GM23338 (cell line): ENCODE data around the gene GNAT2. TPM values are rescaled to one million over a fixed set of nuclear protein-coding genes. Genes with fewer than 3 reads are reported as not detected.

ENCODE experiments used
- ATAC-seq: fragments of 200-7000 bp; cut with Tn5 transposase; 3 replicates; pipeline ENCODE4 v1.9.1; 2020
- DNase-seq: peaks from one replicate; pipeline ENCODE4 v3.0.0-alpha.2; 2015; ENCODE audit warnings: low spot score
- H2AFZ ChIP-seq: fragments of 200-600 bp; sonication (generic); 2 replicates; pipeline ENCODE4 v1.8.0; 2016; ENCODE audit warnings: antibody characterized with exemption, mild to moderate bottlenecking, moderate library complexity
- H3F3A ChIP-seq: fragments of 200-600 bp; sonication (generic); replicated peaks from 2 replicates; pipeline ENCODE4 v1.8.0; 2017; ENCODE audit warnings: antibody characterized with exemption, mixed run types, low read depth
- H3K27ac ChIP-seq: fragments of 200-600 bp; sonication (generic); 2 replicates; pipeline ENCODE4 v1.6.1; 2016; ENCODE audit warnings: low read depth
- H3K27me3 ChIP-seq: fragments of 200-600 bp; sonication (generic); 2 replicates; pipeline ENCODE4 v1.8.0; 2016; ENCODE audit warnings: mild to moderate bottlenecking, mixed run types, moderate library complexity; ENCODE audit not compliant: insufficient read depth
- H3K36me3 ChIP-seq: fragments of 200-600 bp; sonication (generic); 2 replicates; pipeline ENCODE4 v1.8.0; 2016; ENCODE audit warnings: mild to moderate bottlenecking; ENCODE audit not compliant: insufficient read depth
- H3K4me1 ChIP-seq: fragments of 200-600 bp; sonication (generic); 2 replicates; pipeline ENCODE4 v1.8.0; 2016; ENCODE audit warnings: mild to moderate bottlenecking, moderate library complexity; ENCODE audit not compliant: insufficient read depth
- H3K4me2 ChIP-seq: fragments of 200-600 bp; sonication (generic); 2 replicates; pipeline ENCODE4 v1.7.1; 2017; ENCODE audit warnings: mixed run types
- H3K4me3 ChIP-seq: fragments of 200-600 bp; sonication (generic); 2 replicates; pipeline ENCODE4 v1.6.1; 2016; ENCODE audit warnings: mixed run types
- H3K79me2 ChIP-seq: fragments of 200-600 bp; sonication (generic); replicated peaks from 2 replicates; pipeline ENCODE4 v1.8.0; 2017; ENCODE audit warnings: mild to moderate bottlenecking; ENCODE audit not compliant: insufficient read depth
- H3K9me2 ChIP-seq: fragments of 200-600 bp; sonication (generic); 2 replicates; pipeline ENCODE4 v1.8.0; 2017; ENCODE audit not compliant: insufficient read depth
- H4K20me1 ChIP-seq: fragments of 200-600 bp; sonication (generic); replicated peaks from 2 replicates; pipeline ENCODE4 v1.8.0; 2017; ENCODE audit warnings: mild to moderate bottlenecking; ENCODE audit not compliant: insufficient read depth
- H3K27ac Mint-ChIP-seq: 2 replicates; pipeline ENCODE4 v1.8.0; 2020; ENCODE audit warnings: inconsistent platforms, mild to moderate bottlenecking, moderate library complexity, mixed read lengths
- H3K27me3 Mint-ChIP-seq: 3 replicates; pipeline ENCODE4 v1.8.0; 2022; ENCODE audit warnings: low read depth, mild to moderate bottlenecking, moderate library complexity, mixed read lengths, inconsistent platforms; ENCODE audit not compliant: insufficient read depth, poor library complexity
- H3K36me3 Mint-ChIP-seq: 3 replicates; pipeline ENCODE4 v1.8.0; 2021; ENCODE audit warnings: low read depth, mild to moderate bottlenecking, inconsistent platforms, moderate library complexity, mixed read lengths
- H3K4me1 Mint-ChIP-seq: 3 replicates; pipeline ENCODE4 v1.8.0; 2020; ENCODE audit warnings: mild to moderate bottlenecking, inconsistent platforms, mixed read lengths
- H3K4me3 Mint-ChIP-seq: 3 replicates; pipeline ENCODE4 v1.8.0; 2021; ENCODE audit warnings: moderate library complexity, mild to moderate bottlenecking, inconsistent platforms, mixed read lengths
- H3K9me3 Mint-ChIP-seq: 3 replicates; pipeline ENCODE4 v1.8.0; 2020; ENCODE audit warnings: moderate library complexity, mild to moderate bottlenecking, inconsistent platforms, mixed read lengths
- CREB1 ChIP-seq: fragments of 250-450 bp; sonication (Bioruptor Pico); IDR thresholded peaks from 2 replicates; pipeline ENCODE4 v1.5.0; 2020; ENCODE audit warnings: low read depth, mild to moderate bottlenecking, moderate library complexity
- EZH2 ChIP-seq: fragments of 200-600 bp; sonication (generic); IDR thresholded peaks from one replicate; pipeline ENCODE4 v1.8.0; 2017; ENCODE audit warnings: antibody characterized with exemption, mild to moderate bottlenecking, low read depth; ENCODE audit not compliant: unreplicated experiment
- EZH2phosphoT487 ChIP-seq: fragments of 200-600 bp; sonication (generic); IDR thresholded peaks from one replicate; pipeline ENCODE4 v1.8.1; 2018; ENCODE audit warnings: antibody characterized with exemption; ENCODE audit not compliant: unreplicated experiment
- JUNB ChIP-seq: IDR thresholded peaks from one replicate; pipeline ENCODE4 v1.6.1; 2016; ENCODE audit warnings: antibody characterized with exemption; ENCODE audit not compliant: unreplicated experiment
- NANOG ChIP-seq: IDR thresholded peaks from 2 replicates; pipeline ENCODE4 v1.6.1; 2016; ENCODE audit warnings: antibody characterized with exemption, borderline replicate concordance
- POLR2AphosphoS5 ChIP-seq: IDR thresholded peaks from 2 replicates; pipeline ENCODE4 v1.6.1; 2016; ENCODE audit warnings: antibody characterized with exemption, low read depth
- STAT1 ChIP-seq: IDR thresholded peaks from one replicate; pipeline ENCODE4 v1.6.1; 2016; ENCODE audit warnings: antibody characterized with exemption; ENCODE audit not compliant: unreplicated experiment
- ZNF114 ChIP-seq: fragments of 250-450 bp; sonication (Bioruptor Pico); IDR thresholded peaks from 2 replicates; pipeline ENCODE4 v1.5.0; 2020; ENCODE audit warnings: mild to moderate bottlenecking, moderate library complexity
- ZNF331 ChIP-seq: fragments of 250-450 bp; sonication (Bioruptor Pico); IDR thresholded peaks from 2 replicates; pipeline ENCODE4 v1.5.0; 2020; ENCODE audit warnings: low read depth, mild to moderate bottlenecking, moderate library complexity
- polyA plus RNA-seq: library from polyadenylated mRNA; unstranded; fragments of >200 nt; fragmentation: Nextera tagmentation; extraction: Ambion mirVana; gene quantifications from 2 replicates; pipeline ENCODE4 v1.2.1, GENCODE V29; 2016
- total RNA-seq: library from RNA; depleted of rRNA; stranded (reverse); fragments of >200 nt; shearing (Covaris generic); gene quantifications from 2 replicates; pipeline ENCODE4 v1.2.3, GENCODE V29; 2014
- TF ChIP-seq, protein P1 (sequence below): fragments of 250-450 bp; sonication (Bioruptor Pico); IDR thresholded peaks from 2 replicates; pipeline ENCODE4 v1.5.0; 2020; ENCODE audit warnings: mild to moderate bottlenecking, moderate library complexity
- TF ChIP-seq, protein P2 (sequence below): IDR thresholded peaks from one replicate; pipeline ENCODE4 v1.6.1; 2018; ENCODE audit warnings: antibody characterized with exemption; ENCODE audit not compliant: unreplicated experiment
- TF ChIP-seq, protein P3 (sequence below), 2 experiments: fragments of 200-600 bp in 1 of 2; sonication (generic) in 1 of 2; conservative IDR thresholded peaks; 2 replicates each; pipeline versions ENCODE4 v1.5.1 to v1.6.1; 2016 to 2017; ENCODE audit warnings: antibody characterized with exemption in 2 of 2, low read depth in 2 of 2, mild to moderate bottlenecking in 2 of 2, moderate library complexity in 1 of 2
- TF ChIP-seq, protein P4 (sequence below): IDR thresholded peaks from 2 replicates; pipeline ENCODE4 v1.6.1; 2016; ENCODE audit warnings: antibody characterized with exemption

Gene GNAT2
- total and polyA plus RNA-seq, 2 experiments from 2014 or later, result 0.21 TPM; not detected in 1

DNA sequence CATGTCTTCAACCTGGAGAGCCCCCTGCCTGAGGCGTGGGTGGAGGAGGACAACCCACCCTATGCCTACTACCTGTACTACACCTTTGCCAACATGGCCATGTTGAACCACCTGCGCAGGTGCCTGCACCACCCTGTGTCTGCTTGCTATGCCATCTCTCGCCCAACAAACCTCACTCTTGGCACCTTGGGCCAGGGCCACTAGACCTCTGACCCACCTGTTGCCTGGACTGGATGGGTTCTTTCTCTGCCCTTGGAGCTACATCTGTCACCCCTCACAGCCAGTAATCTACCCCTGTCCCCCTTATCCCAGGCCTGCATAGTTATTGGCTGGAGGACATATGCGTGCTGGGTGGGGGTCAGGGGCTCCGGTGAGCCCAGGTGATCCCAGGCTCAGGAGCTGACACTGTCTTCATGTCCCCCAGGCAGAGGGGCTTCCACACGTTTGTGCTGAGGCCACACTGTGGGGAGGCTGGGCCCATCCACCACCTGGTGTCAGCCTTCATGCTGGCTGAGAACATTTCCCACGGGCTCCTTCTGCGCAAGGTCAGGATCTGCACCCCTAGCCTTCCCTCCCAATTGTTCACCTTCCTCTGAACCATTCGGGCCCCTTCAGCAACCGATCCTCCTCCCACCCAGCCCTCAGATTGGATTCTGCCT is 10.1 kb upstream of the GNAT2 start:
- peaks cover 4% of the 10 kb centered on the region for H3K27me3 Mint-ChIP-seq
- no peak for ATAC-seq

More for the DNA sequence above, 10.1 kb upstream of the GNAT2 start:
- H3K27ac Mint-ChIP-seq, result no peak overlapping the region
- Histone ChIP-seq H3K4me2 (no peak overlapping the region), H3K27me3 (no peaks in the 10 kb centered on the region), H3K9me2 (no peaks in the 10 kb centered on the region), H3K79me2 (no peaks in the 10 kb centered on the region), H4K20me1 (no peaks in the 10 kb centered on the region), H3K4me1 (no peaks in the 10 kb centered on the region), H3K4me3 (no peak overlapping the region), H3K36me3 (peaks cover 4% of the 10 kb centered on the region; the same call in 1 of the 2 replicates), H2AFZ (no peak overlapping the region), H3F3A (no peaks in the 10 kb centered on the region), H3K27ac (peak overlapping the region; percentile 55; the same call in 1 of the 2 replicates)
- H3K36me3 Mint-ChIP-seq, result peaks cover 27% of the 10 kb centered on the region
- no peak for DNase-seq
- peaks cover 11% of the 10 kb centered on the region for H3K4me1 Mint-ChIP-seq
- TF ChIP-seq, protein P1, sequence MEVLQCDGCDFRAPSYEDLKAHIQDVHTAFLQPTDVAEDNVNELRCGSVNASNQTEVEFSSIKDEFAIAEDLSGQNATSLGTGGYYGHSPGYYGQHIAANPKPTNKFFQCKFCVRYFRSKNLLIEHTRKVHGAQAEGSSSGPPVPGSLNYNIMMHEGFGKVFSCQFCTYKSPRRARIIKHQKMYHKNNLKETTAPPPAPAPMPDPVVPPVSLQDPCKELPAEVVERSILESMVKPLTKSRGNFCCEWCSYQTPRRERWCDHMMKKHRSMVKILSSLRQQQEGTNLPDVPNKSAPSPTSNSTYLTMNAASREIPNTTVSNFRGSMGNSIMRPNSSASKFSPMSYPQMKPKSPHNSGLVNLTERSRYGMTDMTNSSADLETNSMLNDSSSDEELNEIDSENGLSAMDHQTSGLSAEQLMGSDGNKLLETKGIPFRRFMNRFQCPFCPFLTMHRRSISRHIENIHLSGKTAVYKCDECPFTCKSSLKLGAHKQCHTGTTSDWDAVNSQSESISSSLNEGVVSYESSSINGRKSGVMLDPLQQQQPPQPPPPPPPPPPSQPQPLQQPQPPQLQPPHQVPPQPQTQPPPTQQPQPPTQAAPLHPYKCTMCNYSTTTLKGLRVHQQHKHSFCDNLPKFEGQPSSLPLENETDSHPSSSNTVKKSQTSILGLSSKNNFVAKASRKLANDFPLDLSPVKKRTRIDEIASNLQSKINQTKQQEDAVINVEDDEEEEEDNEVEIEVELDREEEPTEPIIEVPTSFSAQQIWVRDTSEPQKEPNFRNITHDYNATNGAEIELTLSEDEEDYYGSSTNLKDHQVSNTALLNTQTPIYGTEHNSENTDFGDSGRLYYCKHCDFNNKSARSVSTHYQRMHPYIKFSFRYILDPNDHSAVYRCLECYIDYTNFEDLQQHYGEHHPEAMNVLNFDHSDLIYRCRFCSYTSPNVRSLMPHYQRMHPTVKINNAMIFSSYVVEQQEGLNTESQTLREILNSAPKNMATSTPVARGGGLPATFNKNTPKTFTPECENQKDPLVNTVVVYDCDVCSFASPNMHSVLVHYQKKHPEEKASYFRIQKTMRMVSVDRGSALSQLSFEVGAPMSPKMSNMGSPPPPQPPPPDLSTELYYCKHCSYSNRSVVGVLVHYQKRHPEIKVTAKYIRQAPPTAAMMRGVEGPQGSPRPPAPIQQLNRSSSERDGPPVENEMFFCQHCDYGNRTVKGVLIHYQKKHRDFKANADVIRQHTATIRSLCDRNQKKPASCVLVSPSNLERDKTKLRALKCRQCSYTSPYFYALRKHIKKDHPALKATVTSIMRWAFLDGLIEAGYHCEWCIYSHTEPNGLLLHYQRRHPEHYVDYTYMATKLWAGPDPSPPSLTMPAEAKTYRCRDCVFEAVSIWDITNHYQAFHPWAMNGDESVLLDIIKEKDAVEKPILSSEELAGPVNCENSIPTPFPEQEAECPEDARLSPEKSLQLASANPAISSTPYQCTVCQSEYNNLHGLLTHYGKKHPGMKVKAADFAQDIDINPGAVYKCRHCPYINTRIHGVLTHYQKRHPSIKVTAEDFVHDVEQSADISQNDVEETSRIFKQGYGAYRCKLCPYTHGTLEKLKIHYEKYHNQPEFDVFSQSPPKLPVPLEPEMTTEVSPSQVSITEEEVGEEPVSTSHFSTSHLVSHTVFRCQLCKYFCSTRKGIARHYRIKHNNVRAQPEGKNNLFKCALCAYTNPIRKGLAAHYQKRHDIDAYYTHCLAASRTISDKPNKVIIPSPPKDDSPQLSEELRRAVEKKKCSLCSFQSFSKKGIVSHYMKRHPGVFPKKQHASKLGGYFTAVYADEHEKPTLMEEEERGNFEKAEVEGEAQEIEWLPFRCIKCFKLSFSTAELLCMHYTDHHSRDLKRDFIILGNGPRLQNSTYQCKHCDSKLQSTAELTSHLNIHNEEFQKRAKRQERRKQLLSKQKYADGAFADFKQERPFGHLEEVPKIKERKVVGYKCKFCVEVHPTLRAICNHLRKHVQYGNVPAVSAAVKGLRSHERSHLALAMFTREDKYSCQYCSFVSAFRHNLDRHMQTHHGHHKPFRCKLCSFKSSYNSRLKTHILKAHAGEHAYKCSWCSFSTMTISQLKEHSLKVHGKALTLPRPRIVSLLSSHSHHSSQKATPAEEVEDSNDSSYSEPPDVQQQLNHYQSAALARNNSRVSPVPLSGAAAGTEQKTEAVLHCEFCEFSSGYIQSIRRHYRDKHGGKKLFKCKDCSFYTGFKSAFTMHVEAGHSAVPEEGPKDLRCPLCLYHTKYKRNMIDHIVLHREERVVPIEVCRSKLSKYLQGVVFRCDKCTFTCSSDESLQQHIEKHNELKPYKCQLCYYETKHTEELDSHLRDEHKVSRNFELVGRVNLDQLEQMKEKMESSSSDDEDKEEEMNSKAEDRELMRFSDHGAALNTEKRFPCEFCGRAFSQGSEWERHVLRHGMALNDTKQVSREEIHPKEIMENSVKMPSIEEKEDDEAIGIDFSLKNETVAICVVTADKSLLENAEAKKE (CRISPR knock-in tag), result no peak
- TF ChIP-seq JUNB, result no peak
- TF ChIP-seq, protein P2, sequence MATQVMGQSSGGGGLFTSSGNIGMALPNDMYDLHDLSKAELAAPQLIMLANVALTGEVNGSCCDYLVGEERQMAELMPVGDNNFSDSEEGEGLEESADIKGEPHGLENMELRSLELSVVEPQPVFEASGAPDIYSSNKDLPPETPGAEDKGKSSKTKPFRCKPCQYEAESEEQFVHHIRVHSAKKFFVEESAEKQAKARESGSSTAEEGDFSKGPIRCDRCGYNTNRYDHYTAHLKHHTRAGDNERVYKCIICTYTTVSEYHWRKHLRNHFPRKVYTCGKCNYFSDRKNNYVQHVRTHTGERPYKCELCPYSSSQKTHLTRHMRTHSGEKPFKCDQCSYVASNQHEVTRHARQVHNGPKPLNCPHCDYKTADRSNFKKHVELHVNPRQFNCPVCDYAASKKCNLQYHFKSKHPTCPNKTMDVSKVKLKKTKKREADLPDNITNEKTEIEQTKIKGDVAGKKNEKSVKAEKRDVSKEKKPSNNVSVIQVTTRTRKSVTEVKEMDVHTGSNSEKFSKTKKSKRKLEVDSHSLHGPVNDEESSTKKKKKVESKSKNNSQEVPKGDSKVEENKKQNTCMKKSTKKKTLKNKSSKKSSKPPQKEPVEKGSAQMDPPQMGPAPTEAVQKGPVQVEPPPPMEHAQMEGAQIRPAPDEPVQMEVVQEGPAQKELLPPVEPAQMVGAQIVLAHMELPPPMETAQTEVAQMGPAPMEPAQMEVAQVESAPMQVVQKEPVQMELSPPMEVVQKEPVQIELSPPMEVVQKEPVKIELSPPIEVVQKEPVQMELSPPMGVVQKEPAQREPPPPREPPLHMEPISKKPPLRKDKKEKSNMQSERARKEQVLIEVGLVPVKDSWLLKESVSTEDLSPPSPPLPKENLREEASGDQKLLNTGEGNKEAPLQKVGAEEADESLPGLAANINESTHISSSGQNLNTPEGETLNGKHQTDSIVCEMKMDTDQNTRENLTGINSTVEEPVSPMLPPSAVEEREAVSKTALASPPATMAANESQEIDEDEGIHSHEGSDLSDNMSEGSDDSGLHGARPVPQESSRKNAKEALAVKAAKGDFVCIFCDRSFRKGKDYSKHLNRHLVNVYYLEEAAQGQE, result no peak
- no peak for TF ChIP-seq POLR2AphosphoS5
- TF ChIP-seq EZH2phosphoT487, result no peak
- no peak for TF ChIP-seq ZNF114 (CRISPR knock-in tag)
- TF ChIP-seq, protein P3, sequence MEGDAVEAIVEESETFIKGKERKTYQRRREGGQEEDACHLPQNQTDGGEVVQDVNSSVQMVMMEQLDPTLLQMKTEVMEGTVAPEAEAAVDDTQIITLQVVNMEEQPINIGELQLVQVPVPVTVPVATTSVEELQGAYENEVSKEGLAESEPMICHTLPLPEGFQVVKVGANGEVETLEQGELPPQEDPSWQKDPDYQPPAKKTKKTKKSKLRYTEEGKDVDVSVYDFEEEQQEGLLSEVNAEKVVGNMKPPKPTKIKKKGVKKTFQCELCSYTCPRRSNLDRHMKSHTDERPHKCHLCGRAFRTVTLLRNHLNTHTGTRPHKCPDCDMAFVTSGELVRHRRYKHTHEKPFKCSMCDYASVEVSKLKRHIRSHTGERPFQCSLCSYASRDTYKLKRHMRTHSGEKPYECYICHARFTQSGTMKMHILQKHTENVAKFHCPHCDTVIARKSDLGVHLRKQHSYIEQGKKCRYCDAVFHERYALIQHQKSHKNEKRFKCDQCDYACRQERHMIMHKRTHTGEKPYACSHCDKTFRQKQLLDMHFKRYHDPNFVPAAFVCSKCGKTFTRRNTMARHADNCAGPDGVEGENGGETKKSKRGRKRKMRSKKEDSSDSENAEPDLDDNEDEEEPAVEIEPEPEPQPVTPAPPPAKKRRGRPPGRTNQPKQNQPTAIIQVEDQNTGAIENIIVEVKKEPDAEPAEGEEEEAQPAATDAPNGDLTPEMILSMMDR (conservative IDR thresholded peaks at IDR 0.05; ENCODE audit: low read depth in 2 of 2), result no peak
- TF ChIP-seq, protein P4, sequence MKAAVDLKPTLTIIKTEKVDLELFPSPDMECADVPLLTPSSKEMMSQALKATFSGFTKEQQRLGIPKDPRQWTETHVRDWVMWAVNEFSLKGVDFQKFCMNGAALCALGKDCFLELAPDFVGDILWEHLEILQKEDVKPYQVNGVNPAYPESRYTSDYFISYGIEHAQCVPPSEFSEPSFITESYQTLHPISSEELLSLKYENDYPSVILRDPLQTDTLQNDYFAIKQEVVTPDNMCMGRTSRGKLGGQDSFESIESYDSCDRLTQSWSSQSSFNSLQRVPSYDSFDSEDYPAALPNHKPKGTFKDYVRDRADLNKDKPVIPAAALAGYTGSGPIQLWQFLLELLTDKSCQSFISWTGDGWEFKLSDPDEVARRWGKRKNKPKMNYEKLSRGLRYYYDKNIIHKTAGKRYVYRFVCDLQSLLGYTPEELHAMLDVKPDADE, result no peak
- no peak for TF ChIP-seq STAT1
- TF ChIP-seq CREB1 (CRISPR knock-in tag), result no peak
- TF ChIP-seq NANOG, result no peak
- TF ChIP-seq ZNF331 (CRISPR knock-in tag), result no peak
- no peak for TF ChIP-seq EZH2
- H3K4me3 Mint-ChIP-seq, result no peak overlapping the region
- no peaks in the 10 kb centered on the region for H3K9me3 Mint-ChIP-seq
